Astrocyte of the cerebellum (primary cell): Measurements from ENCODE around the gene DNTT.

ENCODE experiments used
- DNase-seq: peaks from one replicate; pipeline ENCODE4 v3.0.0-alpha.2; 2011; ENCODE audit warnings: low read depth
- H3K4me3 ChIP-seq: 2 replicates; pipeline ENCODE4 v1.5.1; 2011; ENCODE audit warnings: mild to moderate bottlenecking, low read depth, low read length, moderate library complexity
- CTCF ChIP-seq: IDR thresholded peaks from 2 replicates; pipeline ENCODE4 v1.5.1; 2012; ENCODE audit warnings: low read length, low read depth, moderate library complexity, mild to moderate bottlenecking; ENCODE audit errors: missing control alignments
- in situ Hi-C: cut with HindIII; loops from 2 replicates; pipeline ENCODE4 v1.10.0; 2017; ENCODE audit warnings: low sequenced_read_pairs

DNTT gene

DNA sequence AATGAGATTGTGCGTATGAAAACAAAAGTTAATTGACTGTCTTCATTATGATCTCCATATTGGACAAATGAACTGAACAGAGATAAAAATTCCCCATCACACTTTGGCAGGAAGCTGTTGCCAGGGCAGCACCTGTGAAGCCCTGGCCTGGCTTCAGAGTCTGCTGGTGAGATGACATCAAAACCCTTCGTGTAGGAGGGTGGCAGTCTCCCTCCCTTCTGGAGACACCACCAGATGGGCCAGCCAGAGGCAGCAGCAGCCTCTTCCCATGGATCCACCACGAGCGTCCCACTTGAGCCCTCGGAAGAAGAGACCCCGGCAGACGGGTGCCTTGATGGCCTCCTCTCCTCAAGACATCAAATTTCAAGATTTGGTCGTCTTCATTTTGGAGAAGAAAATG is at the start of gene DNTT:
Gene DNTT, plus strand, starts transcription at position 205 of the 400 bp plus-strand sequence. Its CDS starts 64 bp downstream, at position 269.
- DNase-seq, result no peak
- in situ Hi-C loops, result no loop called here
- no peak for TF ChIP-seq CTCF
- no peak within 1 kb of the TSS for H3K4me3 ChIP-seq

DNA sequence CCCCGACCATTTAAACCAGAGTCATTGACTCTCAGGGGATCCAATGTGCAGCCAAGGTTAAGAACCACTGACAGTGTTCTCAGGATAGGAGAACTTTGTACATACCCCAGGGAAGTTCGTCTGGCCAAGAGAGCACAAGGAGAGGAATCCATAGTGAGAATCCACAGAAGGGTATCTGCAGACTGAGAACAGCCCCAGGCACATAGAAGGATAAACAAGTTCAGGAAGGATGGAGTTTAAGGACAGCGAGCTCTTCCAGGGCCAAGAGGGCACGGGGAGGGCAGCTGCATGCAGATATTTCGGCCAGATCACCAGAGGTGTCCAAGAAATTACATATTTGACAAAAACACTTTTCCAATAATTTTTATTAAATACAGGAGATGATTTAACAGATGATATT is 49.3 kb upstream of the DNTT start:
- TF ChIP-seq CTCF, result no peak
- DNase-seq, result no peak
- in situ Hi-C loops, result no loop called here
- H3K4me3 ChIP-seq, result no peak overlapping the region

DNA sequence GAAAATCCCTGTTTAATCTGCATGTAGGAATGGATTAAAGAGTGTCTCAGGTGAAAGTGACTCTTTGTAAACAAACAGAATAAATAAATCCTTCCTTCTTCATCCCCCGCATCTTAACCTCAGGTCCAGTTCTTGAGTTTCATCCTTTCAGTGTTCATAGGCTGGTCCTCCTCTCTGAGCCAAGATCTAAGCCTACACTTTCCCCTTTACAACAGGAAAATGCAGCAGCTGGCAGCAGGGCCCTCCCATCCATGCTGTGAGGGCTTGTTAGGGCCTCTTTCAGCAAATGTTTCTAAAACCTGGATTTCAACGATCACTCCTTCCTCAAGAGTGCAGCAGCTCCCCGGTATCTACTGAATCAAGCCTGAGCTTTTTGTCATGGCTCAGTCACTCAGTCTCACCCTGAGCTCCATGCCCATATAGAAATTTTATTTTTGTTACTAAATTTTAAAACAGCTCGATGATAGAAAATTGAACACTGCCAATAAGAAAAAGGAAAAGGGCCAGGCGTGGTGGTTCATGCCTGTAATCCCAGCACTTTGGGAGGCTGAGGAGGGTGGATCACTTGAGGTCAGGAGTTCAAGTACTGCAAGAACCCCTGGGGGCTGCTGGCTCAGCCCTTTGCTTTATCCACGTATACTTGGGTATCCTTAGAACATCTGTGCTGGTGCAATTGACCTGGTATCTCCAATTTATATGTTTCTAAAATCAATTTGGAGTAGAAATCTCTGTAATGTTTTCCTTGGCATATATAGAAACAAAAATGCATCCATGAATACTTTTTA is 48.5 kb upstream of the DNTT start:
- no peak for TF ChIP-seq CTCF
- no peak overlapping the region for H3K4me3 ChIP-seq
- in situ Hi-C loops, result no loop called here
- no peak for DNase-seq

GRCh38 chr10:96257944-96258343 is 46.3 kb upstream of the DNTT start:
- no peak overlapping the region for H3K4me3 ChIP-seq
- in situ Hi-C loops, result no loop called here
- TF ChIP-seq CTCF, result no peak
- no peak for DNase-seq

DNA sequence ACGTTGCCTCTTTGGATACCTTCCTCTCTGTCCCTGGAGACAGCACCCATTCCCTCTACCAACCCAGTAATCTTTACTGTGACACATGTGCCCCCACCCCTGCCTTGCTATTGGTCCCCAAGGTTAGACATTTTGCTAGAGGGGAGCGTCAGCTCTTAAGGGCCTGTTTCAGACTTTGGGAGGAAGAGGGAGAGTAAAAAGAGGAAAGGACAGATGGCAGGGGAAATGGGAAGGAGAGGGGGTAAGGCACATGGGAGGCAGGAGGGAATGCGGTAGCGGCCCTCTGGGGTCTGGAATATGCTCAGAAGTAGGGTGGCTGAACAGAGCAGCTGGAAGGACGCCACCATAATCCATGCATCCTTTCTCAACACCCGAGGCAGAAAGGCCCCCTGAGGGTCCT is 45.1 kb upstream of the DNTT start:
- in situ Hi-C loops, result no loop called here
- no peak overlapping the region for H3K4me3 ChIP-seq
- no peak for TF ChIP-seq CTCF
- DNase-seq, result no peak

DNA sequence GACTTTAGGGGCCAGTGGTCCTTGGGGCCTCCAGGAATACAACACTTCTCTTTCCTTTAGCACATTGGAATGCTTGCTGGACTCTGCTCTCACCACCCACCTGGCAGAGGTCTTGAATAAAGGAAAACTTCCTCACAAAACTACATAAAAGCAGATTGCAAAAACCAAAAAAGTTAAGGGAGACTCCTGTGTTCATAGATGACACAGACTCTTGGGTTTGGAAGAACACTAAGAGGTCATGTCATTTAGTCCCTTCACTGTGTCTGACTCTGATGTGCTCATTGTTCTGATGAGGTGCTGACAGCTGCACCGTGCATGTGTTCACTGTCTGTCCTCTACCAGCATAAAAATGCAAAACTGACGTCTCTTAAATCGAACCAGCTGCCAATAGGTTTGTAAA is 44.2 kb upstream of the DNTT start:
- in situ Hi-C loops, result no loop called here

More for the DNA sequence above, 44.2 kb upstream of the DNTT start:
- TF ChIP-seq CTCF, result no peak
- DNase-seq, result no peak
- no peak overlapping the region for H3K4me3 ChIP-seq
